HG03280 (cell line): ENCODE results near the gene ANAPC15.
A peak's percentile ranks its signal among the peaks of the same experiment; 100 is the strongest.

Source experiments
- ATAC-seq: cut with Tn5 transposase; IDR thresholded peaks from one replicate; pipeline ENCODE4 v1.9.1; 2021; ENCODE audit warnings: mild to moderate bottlenecking, moderate library complexity; ENCODE audit not compliant: unreplicated experiment

The ANAPC15 gene

GRCh38 chr11:72127923-72128322 lies 15.4 kb upstream of the ANAPC15 start:
- ATAC-seq = no peak

- ATAC-seq = no peak
Observed at GRCh38 chr11:72125956-72126355, 13.5 kb upstream of the ANAPC15 start.

GRCh38 chr11:72124046-72124445 lies 11.6 kb upstream of the ANAPC15 start:
- ATAC-seq = no peak

GRCh38 chr11:72123117-72123653 lies 10.7 kb upstream of the ANAPC15 start:
- ATAC-seq = no peak

GRCh38 chr11:72122607-72123006 lies 10.1 kb upstream of the ANAPC15 start:
- ATAC-seq = no peak

GRCh38 chr11:72120930-72121329 lies 8.4 kb upstream of the ANAPC15 start:
- ATAC-seq = no peak

GRCh38 chr11:72119198-72119597 lies 6.7 kb upstream of the ANAPC15 start:
- no peak for ATAC-seq

GRCh38 chr11:72116019-72116755 lies 3.7 kb upstream of the ANAPC15 start:
- ATAC-seq = no peak

GRCh38 chr11:72114570-72114969 lies 2.1 kb upstream of the ANAPC15 start:
- ATAC-seq = no peak

- ATAC-seq = no peak
Observed at GRCh38 chr11:72112978-72113808, 698 bp upstream of the ANAPC15 start.

- ATAC-seq = no peak
Observed at GRCh38 chr11:72111300-72112142, 974 bp downstream of the ANAPC15 start.

- no peak for ATAC-seq
Observed at GRCh38 chr11:72105888-72106287, 6.6 kb downstream of the ANAPC15 start, which contains the start of gene TOMT. Gene TOMT, plus strand, starts transcription at chr11:72105924. Its CDS starts 28 bp downstream, at chr11:72105952.

GRCh38 chr11:72103754-72104167 lies 8.7 kb downstream of the ANAPC15 start:
- no peak for ATAC-seq

GRCh38 chr11:72102946-72103753 lies 9.3 kb downstream of the ANAPC15 start, which contains the start of gene LAMTOR1:
Gene LAMTOR1, minus strand, starts transcription at chr11:72103297. Its CDS starts 73 bp downstream, at chr11:72103224.
- ATAC-seq = peak; percentile 92

GRCh38 chr11:72102631-72102945 lies 9.9 kb downstream of the ANAPC15 start:
- ATAC-seq = no peak

GRCh38 chr11:72102162-72102561 lies 10.3 kb downstream of the ANAPC15 start:
- ATAC-seq = no peak

- no peak for ATAC-seq
Observed at GRCh38 chr11:72100462-72100861, 12.0 kb downstream of the ANAPC15 start.

- ATAC-seq = no peak
Observed at GRCh38 chr11:72100009-72100408, 12.5 kb downstream of the ANAPC15 start.

- no peak for ATAC-seq
Observed at GRCh38 chr11:72098741-72099140, 13.8 kb downstream of the ANAPC15 start.

- ATAC-seq = peak; percentile 57
Observed at GRCh38 chr11:72091292-72091691, 21.2 kb downstream of the ANAPC15 start.
